Upper lobe of left lung (tissue), 6 donors: ENCODE measurements around the gene FBLN1. TPM values are rescaled to one million over a fixed set of nuclear protein-coding genes. Genes with fewer than 3 reads are reported as not detected.

ENCODE experiments used
- ATAC-seq, 2 donors: fragments of 200-7000 bp; cut with Tn5 transposase; one replicate each; pipeline ENCODE4 v1.9.1; 2022; ENCODE audit warnings: mild to moderate bottlenecking in 2 of 2, moderate library complexity in 2 of 2; ENCODE audit not compliant: low FRiP score in 2 of 2
- DNase-seq, 2 donors: peaks; one replicate each; pipeline ENCODE4 v3.0.0-alpha.2; 2019 to 2020
- H3K27ac ChIP-seq, 4 donors: fragments of 200-600 bp; sonication (generic); one replicate each; pipeline ENCODE4 v1.5.1; 2016 to 2019
- H3K27me3 ChIP-seq, 4 donors: fragments of 200-600 bp; sonication (generic); one replicate each; pipeline ENCODE4 v1.5.1; 2017 to 2019
- H3K36me3 ChIP-seq, 4 donors: fragments of 200-600 bp; sonication (generic); one replicate each; pipeline ENCODE4 v1.5.1; 2016 to 2019
- H3K4me1 ChIP-seq, 4 donors: fragments of 200-600 bp; sonication (generic); one replicate each; pipeline ENCODE4 v1.5.1; 2018 to 2019
- H3K4me3 ChIP-seq, 4 donors: fragments of 200-600 bp; sonication (generic); one replicate each; pipeline ENCODE4 v1.5.1; 2017 to 2019; ENCODE audit warnings: mild to moderate bottlenecking in 2 of 4, moderate library complexity in 1 of 4
- H3K9me3 ChIP-seq, 4 donors: fragments of 200-600 bp; sonication (generic); one replicate each; pipeline ENCODE4 v1.5.1; 2018 to 2019
- CTCF ChIP-seq, 6 experiments: fragments of 450-650 bp in 4 of 6; fragments of 200-600 bp in 2 of 6; sonication (generic) in 2 of 6; IDR thresholded peaks; one replicate each; pipeline ENCODE4 v1.5.1; 2016 to 2019; ENCODE audit warnings: antibody characterized with exemption in 6 of 6
- EP300 ChIP-seq, 4 donors: sonication (generic); formaldehyde crosslinking; IDR thresholded peaks; one replicate each; pipeline ENCODE4 v1.5.1; 2017; ENCODE audit warnings: antibody characterized with exemption in 4 of 4, control low read depth in 2 of 4
- POLR2A ChIP-seq, 4 donors: fragments of 450-650 bp; IDR thresholded peaks; one replicate each; pipeline ENCODE4 v1.5.1; 2016 to 2017; ENCODE audit warnings: antibody characterized with exemption in 4 of 4, mild to moderate bottlenecking in 2 of 4
- POLR2AphosphoS5 ChIP-seq, 2 donors: sonication (generic); formaldehyde crosslinking; IDR thresholded peaks; one replicate each; pipeline ENCODE4 v1.5.1; 2017; ENCODE audit warnings: antibody characterized with exemption in 2 of 2
- WGBS, 2 donors: methylation state at CpG; one replicate each; pipeline ENCODE4 v1.1.5; 2017 to 2018; 5-methylcytosine and 5-hydroxymethylcytosine counted together
- total RNA-seq, 6 donors: library from RNA; depleted of rRNA in 4 of 6; stranded (reverse); fragments of >200 nt in 4 of 6; gene quantifications; one replicate each; pipeline versions ENCODE4 v1.1.0 to v1.2.1, GENCODE V29; 2016 to 2021
- donor health status: DM: no; HTN: no; CAD: no; lungs with moderate emphysema.
- donor health status: DM: no; HTN: yes; CAD: no; lungs with severe emphysema.

Gene FBLN1
- total RNA-seq, 6 donors from 2014 or later: 63.9 to 523 (median 207) TPM

- Histone ChIP-seq H3K36me3 (no peaks in the 10 kb centered on the region), H3K27ac (no peak overlapping the region), H3K27me3 (no peaks in the 10 kb centered on the region), H3K4me1 (no peaks in the 10 kb centered on the region), H3K4me3 (no peak overlapping the region), H3K9me3 (no peaks in the 10 kb centered on the region)
- TF ChIP-seq POLR2A (IDR thresholded peaks at IDR 0.05) (no peak), CTCF (IDR thresholded peaks at IDR 0.05) (no peak), POLR2AphosphoS5 (IDR thresholded peaks at IDR 0.05) (no peak), EP300 (IDR thresholded peaks at IDR 0.05) (no peak)
- no peak for DNase-seq
- WGBS, 2 donors: 75 to 77% methylated on average over 12 to 15 of the region's 15 CpGs
- ATAC-seq: peak in 1 of 2 donors; percentile 17
Measured at GRCh38 chr22:45475851-45476514, 26.7 kb upstream of the FBLN1 start.

GRCh38 chr22:45476814-45477213, 25.9 kb upstream of the FBLN1 start:
- H3K27me3 ChIP-seq: no peaks in the 10 kb centered on the region
- H3K27ac ChIP-seq: no peak overlapping the region
- 75% methylated on average over 6 of the region's 6 CpGs for WGBS, 2 donors
- no peaks in the 10 kb centered on the region for H3K4me1 ChIP-seq
- TF ChIP-seq CTCF (IDR thresholded peaks at IDR 0.05) (no peak), POLR2A (IDR thresholded peaks at IDR 0.05) (no peak), EP300 (IDR thresholded peaks at IDR 0.05) (no peak), POLR2AphosphoS5 (IDR thresholded peaks at IDR 0.05) (no peak)
- H3K36me3 ChIP-seq: no peaks in the 10 kb centered on the region
- no peak overlapping the region for H3K4me3 ChIP-seq
- ATAC-seq (no peak), DNase-seq (no peak)
- H3K9me3 ChIP-seq: no peaks in the 10 kb centered on the region

DNA sequence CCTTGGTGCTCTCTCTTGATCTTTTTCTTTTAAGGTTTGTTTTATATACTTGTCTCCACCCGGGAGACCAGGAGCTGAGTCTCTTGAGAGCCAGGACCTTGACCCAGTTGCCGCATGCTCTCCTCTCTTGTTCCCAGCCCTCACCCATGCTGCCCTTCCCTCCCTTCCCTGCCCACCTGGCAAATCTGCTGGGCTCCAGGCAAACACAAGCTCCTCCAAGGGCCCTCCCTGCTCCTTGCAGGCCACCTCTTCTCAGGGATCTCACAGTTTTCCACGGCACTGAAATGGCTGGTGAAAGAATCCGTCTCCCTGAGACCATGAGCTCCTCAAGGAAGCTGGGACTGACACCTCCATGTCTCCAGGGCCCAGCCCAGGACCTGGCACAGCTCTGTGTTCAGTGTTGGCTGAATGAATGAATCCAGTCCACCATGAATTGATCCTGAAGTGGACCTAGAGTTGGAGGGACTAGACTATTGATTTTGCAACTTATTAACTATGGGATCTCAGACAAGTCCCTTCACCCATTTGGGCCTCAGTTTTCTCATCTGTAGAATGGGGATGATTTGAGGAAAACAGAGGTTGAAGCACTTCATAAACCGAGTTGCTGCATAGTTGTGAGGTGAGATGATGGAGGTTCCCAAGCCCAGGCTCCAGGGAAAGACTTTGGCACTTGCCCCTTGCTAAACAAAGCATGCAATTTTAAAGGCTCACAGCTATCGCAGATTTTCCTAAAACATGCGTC, 25.1 kb upstream of the FBLN1 start:
- ATAC-seq: no peak
- DNase-seq: no peak
- Histone ChIP-seq H3K27ac (no peak overlapping the region), H3K4me1 (no peaks in the 10 kb centered on the region), H3K36me3 (no peaks in the 10 kb centered on the region), H3K9me3 (no peaks in the 10 kb centered on the region), H3K27me3 (no peaks in the 10 kb centered on the region), H3K4me3 (no peak overlapping the region)
- TF ChIP-seq POLR2AphosphoS5 (IDR thresholded peaks at IDR 0.05): no peak
- TF ChIP-seq CTCF (IDR thresholded peaks at IDR 0.05): no peak
- no peak for TF ChIP-seq EP300 (IDR thresholded peaks at IDR 0.05)
- TF ChIP-seq POLR2A (IDR thresholded peaks at IDR 0.05): no peak
- 83 to 87% methylated on average over 7 of the region's 7 CpGs for WGBS, 2 donors

DNA sequence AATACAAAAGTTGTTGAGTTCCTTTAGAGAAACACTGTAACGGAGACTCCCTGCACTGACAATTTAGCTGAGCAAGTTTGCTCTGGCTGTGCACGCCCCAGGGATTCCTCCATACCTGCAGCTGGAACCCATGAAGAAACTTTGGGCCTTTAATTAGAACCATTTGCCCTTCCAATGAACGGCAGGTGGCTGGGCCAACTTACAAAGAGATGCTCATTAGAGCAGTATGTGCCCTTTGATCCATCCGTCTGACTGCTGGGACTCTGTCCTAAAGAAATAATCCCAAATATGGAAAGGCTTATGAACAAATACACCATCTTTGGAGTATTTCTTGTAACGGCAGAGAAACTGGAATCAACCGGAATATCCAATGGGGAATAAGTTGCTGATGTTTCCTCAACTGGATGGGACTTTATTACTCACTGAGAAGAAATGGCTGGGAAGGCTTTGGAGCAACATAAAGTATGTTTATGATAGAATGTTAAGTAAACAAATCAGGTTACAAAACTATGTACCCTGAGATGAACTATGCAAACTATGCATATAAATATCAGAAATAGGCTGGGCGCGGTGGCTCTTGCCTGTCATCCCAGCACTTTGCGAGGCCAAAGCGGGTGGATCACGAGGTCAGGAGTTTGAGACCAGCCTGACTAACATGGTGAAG, 24.4 kb upstream of the FBLN1 start:
- Histone ChIP-seq H3K9me3 (no peaks in the 10 kb centered on the region), H3K4me1 (no peaks in the 10 kb centered on the region), H3K36me3 (no peaks in the 10 kb centered on the region), H3K4me3 (no peak overlapping the region), H3K27ac (no peak overlapping the region), H3K27me3 (no peaks in the 10 kb centered on the region)
- 79 to 83% methylated on average over 11 of the region's 11 CpGs for WGBS, 2 donors
- TF ChIP-seq EP300 (IDR thresholded peaks at IDR 0.05) (no peak), POLR2A (IDR thresholded peaks at IDR 0.05) (no peak), CTCF (IDR thresholded peaks at IDR 0.05) (no peak), POLR2AphosphoS5 (IDR thresholded peaks at IDR 0.05) (no peak)
- ATAC-seq: no peak
- no peak for DNase-seq
